NCI-H526 (cell line): ENCODE measurements around the gene PCDHGC5.

Source experiments
- DNase-seq, 2 experiments: peaks; one replicate each; lab custom pipeline; 2025; lab: John Stamatoyannopoulos, UW

Gene PCDHGC5

DNA sequence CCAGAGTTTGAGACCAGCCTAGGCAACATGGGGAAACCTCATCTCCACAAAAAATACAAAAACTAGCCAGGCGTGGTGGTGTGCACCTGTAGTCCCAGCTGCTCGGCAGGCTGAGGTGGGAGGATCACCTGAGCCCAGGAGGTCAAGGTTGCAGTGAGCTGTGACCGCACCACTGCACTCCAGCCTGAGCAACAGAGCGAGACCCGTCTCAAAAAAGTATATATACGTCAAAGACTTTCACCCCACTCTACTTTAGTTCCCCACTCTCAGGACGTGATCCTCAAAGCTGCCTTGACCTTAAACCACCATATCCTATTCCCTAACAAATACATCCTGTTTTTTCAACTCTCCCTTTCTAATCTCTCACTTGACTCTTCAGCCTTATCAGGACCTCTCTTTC lies 41.0 kb downstream of the PCDHGC5 start:
- DNase-seq, result no peak

DNA sequence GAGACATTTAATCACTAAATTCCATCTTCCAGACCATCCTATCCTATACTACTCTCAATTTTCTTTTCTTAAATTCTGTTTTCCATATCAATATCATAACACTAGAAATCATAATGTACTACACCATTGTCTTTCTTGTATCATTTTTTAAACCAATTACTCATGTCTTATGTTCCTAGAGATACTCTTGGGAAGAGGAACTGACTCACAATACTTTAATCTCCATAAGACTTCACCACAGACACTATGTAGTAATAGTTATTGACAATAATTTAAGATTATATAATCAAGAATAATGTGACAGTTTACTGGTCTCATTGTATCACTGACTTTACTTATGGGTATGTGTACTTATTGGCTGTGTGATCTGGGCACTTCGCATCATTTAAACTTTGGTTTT lies 43.8 kb downstream of the PCDHGC5 start:
- DNase-seq, result no peak

DNA sequence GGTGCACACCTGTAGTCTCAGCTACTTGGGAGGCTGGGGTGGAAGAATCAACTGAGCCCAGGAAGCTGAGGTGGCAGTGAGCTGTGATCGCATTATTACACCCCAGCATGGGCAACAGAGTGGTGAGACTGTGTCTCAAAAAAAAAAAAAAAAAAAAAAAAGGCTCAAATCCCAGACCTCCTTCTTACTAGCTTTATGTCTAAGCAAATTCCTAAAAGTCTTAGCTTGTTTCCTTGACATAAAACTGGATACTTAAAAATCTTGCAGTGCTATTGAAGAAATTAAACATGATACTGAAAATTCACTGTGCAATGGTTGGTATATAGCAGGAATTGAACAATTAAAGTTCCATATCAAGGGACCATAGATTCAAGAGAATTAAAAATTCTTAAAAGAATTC lies 45.0 kb downstream of the PCDHGC5 start:
- no peak for DNase-seq

DNA sequence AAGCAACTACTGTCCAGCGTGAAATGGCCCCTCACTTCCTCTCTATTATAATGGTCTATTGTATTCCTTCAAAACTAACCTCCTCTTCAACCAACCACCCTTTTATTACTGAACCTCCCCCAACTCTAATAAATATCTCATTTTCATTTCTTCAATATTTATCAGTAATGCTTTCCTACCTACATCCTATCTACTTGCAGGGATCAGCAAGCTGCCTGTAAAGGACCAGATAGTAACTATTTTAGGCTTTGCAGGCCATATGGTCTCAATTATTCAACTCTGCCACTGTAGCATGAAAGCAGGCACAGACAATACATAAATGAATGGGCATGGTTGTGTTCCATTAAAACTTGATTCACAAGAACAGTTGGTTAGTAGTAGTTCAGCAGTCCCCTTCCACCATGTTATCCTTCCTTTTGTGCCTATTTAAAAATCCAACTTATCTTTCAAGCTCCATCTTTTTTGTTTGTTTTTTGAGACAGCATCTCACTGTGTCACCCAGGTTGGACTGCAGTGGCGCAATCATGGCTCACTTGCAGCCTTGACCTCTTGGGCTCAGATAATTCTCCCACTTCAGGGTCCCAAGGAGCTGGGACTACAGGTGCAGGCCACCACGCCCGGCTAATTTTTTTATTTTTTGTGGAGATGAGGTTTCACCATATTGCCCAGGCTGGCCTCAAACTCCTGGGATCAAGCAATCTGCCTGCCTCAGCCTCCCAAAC lies 45.8 kb downstream of the PCDHGC5 start:
- no peak for DNase-seq
